AG10803 (cell line): ENCODE measurements around the gene TIMM10B.

ENCODE experiments used
- DNase-seq: peaks from one replicate; pipeline ENCODE4 v3.0.0; 2010; ENCODE audit warnings: low read depth
- H3K4me3 ChIP-seq: 2 replicates; pipeline ENCODE4 v1.5.1; 2011; ENCODE audit warnings: mild to moderate bottlenecking, low read length, control low read depth
- CTCF ChIP-seq: conservative IDR thresholded peaks from 2 replicates; pipeline ENCODE4 v1.5.1; 2011; ENCODE audit warnings: mild to moderate bottlenecking, low read length, control low read depth, inconsistent platforms

The TIMM10B gene

GRCh38 chr11:6481012-6481923 lies at the start of gene TIMM10B, which contains the start of gene ARFIP2:
Gene TIMM10B, plus strand, starts transcription at chr11:6481501. Its CDS starts 16 bp downstream, at chr11:6481517.
Gene ARFIP2, minus strand, starts transcription at chr11:6481331. Its CDS starts 910 bp downstream, at chr11:6480421.
- TF ChIP-seq CTCF: no peak
- DNase-seq: peak; percentile 97
- peak within 1 kb of the TSS; percentile 99 for H3K4me3 ChIP-seq

GRCh38 chr11:6431861-6432260 lies 49.4 kb upstream of the TIMM10B start:
- TF ChIP-seq CTCF: no peak
- no peak overlapping the region for H3K4me3 ChIP-seq
- peak; percentile 85 for DNase-seq

- no peak for TF ChIP-seq CTCF
- no peak overlapping the region for H3K4me3 ChIP-seq
- DNase-seq: no peak
Observed at GRCh38 chr11:6433998-6434660, 47.2 kb upstream of the TIMM10B start.

GRCh38 chr11:6437423-6437822 lies 43.9 kb upstream of the TIMM10B start:
- no peak overlapping the region for H3K4me3 ChIP-seq
- no peak for TF ChIP-seq CTCF
- DNase-seq: no peak

- no peak overlapping the region for H3K4me3 ChIP-seq
- no peak for DNase-seq
- no peak for TF ChIP-seq CTCF
Observed at GRCh38 chr11:6437993-6438392, 43.3 kb upstream of the TIMM10B start.

GRCh38 chr11:6438979-6439571 lies 42.2 kb upstream of the TIMM10B start:
- TF ChIP-seq CTCF: peak; percentile 87
- H3K4me3 ChIP-seq: no peak overlapping the region
- DNase-seq: peak; percentile 60
